Stimulated activated memory B cell treated with anti-CD40 and anti-IgM and Interleukin-4, amounts not matched to agents 10 μg/mL and 1 μg/mL and 100 μg/mL, for 72 hours (primary cell): Measurements from ENCODE around the gene COL18A1.
A peak's percentile ranks its signal among the peaks of the same experiment; 100 is the strongest.

Experiments used
- ATAC-seq: fragments of 150-1000 bp; cut with Tn5 transposase; 2 replicates; pipeline ENCODE4 v1.10.0; 2021
- H3K27ac Mint-ChIP-seq: one replicate; pipeline ENCODE4 v1.8.0; 2022; ENCODE audit warnings: mild to moderate bottlenecking, mixed read lengths
- H3K27me3 Mint-ChIP-seq: one replicate; pipeline ENCODE4 v1.8.0; 2022; ENCODE audit warnings: mixed read lengths
- H3K36me3 Mint-ChIP-seq: one replicate; pipeline ENCODE4 v1.8.0; 2022; ENCODE audit warnings: mixed read lengths
- H3K4me1 Mint-ChIP-seq: one replicate; pipeline ENCODE4 v1.8.0; 2022; ENCODE audit warnings: mixed read lengths
- H3K4me3 Mint-ChIP-seq: one replicate; pipeline ENCODE4 v1.8.0; 2022; ENCODE audit warnings: mild to moderate bottlenecking, moderate library complexity, mixed read lengths
- H3K9me3 Mint-ChIP-seq: one replicate; pipeline ENCODE4 v1.8.0; 2022; ENCODE audit warnings: mixed read lengths

Gene COL18A1

GRCh38 chr21:45419162-45419561 lies 14.2 kb downstream of the COL18A1 start:
- H3K36me3 Mint-ChIP-seq = no peaks in the 10 kb centered on the region
- no peak overlapping the region for H3K4me3 Mint-ChIP-seq
- peaks cover 37% of the 10 kb centered on the region for H3K27me3 Mint-ChIP-seq
- no peaks in the 10 kb centered on the region for H3K4me1 Mint-ChIP-seq
- no peaks in the 10 kb centered on the region for H3K9me3 Mint-ChIP-seq
- H3K27ac Mint-ChIP-seq = no peak overlapping the region
- no peak for ATAC-seq

- Mint-ChIP-seq H3K4me1 (no peaks in the 10 kb centered on the region), H3K4me3 (no peak overlapping the region), H3K27ac (no peak overlapping the region), H3K9me3 (no peaks in the 10 kb centered on the region), H3K27me3 (peaks cover 25% of the 10 kb centered on the region), H3K36me3 (no peaks in the 10 kb centered on the region)
- no peak for ATAC-seq
Measured at GRCh38 chr21:45420061-45421041, 15.4 kb downstream of the COL18A1 start.

- Mint-ChIP-seq H3K4me1 (no peaks in the 10 kb centered on the region), H3K9me3 (no peaks in the 10 kb centered on the region), H3K36me3 (no peaks in the 10 kb centered on the region), H3K27me3 (peaks cover 23% of the 10 kb centered on the region), H3K4me3 (no peak overlapping the region), H3K27ac (no peak overlapping the region)
- ATAC-seq = no peak
Measured at GRCh38 chr21:45421071-45421845, 16.3 kb downstream of the COL18A1 start.

- Mint-ChIP-seq H3K4me3 (no peak overlapping the region), H3K27ac (no peak overlapping the region), H3K27me3 (peaks cover 14% of the 10 kb centered on the region), H3K36me3 (no peaks in the 10 kb centered on the region), H3K4me1 (no peaks in the 10 kb centered on the region), H3K9me3 (no peaks in the 10 kb centered on the region)
- no peak for ATAC-seq
Measured at GRCh38 chr21:45421846-45422775, 17.1 kb downstream of the COL18A1 start.

- no peak for ATAC-seq
Measured at GRCh38 chr21:45423201-45423955, 18.4 kb downstream of the COL18A1 start.

GRCh38 chr21:45423968-45424853 lies 19.2 kb downstream of the COL18A1 start:
- H3K27me3 Mint-ChIP-seq = peaks cover 17% of the 10 kb centered on the region
- H3K4me3 Mint-ChIP-seq = no peak overlapping the region
- no peaks in the 10 kb centered on the region for H3K4me1 Mint-ChIP-seq
- no peaks in the 10 kb centered on the region for H3K9me3 Mint-ChIP-seq
- ATAC-seq = peak; percentile 22
- H3K27ac Mint-ChIP-seq = no peak overlapping the region
- no peaks in the 10 kb centered on the region for H3K36me3 Mint-ChIP-seq

More at GRCh38 chr21:45423201-45423955, 18.4 kb downstream of the COL18A1 start:
- Mint-ChIP-seq H3K4me1 (no peaks in the 10 kb centered on the region), H3K27ac (no peak overlapping the region), H3K36me3 (no peaks in the 10 kb centered on the region), H3K9me3 (no peaks in the 10 kb centered on the region), H3K27me3 (peaks cover 19% of the 10 kb centered on the region), H3K4me3 (no peak overlapping the region)

- no peaks in the 10 kb centered on the region for H3K36me3 Mint-ChIP-seq
- ATAC-seq = no peak
- no peaks in the 10 kb centered on the region for H3K9me3 Mint-ChIP-seq
- no peak overlapping the region for H3K27ac Mint-ChIP-seq
- no peak overlapping the region for H3K4me3 Mint-ChIP-seq
- H3K27me3 Mint-ChIP-seq = peaks cover 25% of the 10 kb centered on the region
- H3K4me1 Mint-ChIP-seq = no peaks in the 10 kb centered on the region
Measured at GRCh38 chr21:45424854-45425795, 20.2 kb downstream of the COL18A1 start.

GRCh38 chr21:45427331-45428271 lies 22.6 kb downstream of the COL18A1 start:
- Mint-ChIP-seq H3K36me3 (no peaks in the 10 kb centered on the region), H3K4me1 (no peaks in the 10 kb centered on the region), H3K27me3 (peaks cover 38% of the 10 kb centered on the region), H3K27ac (no peak overlapping the region), H3K9me3 (no peaks in the 10 kb centered on the region), H3K4me3 (no peak overlapping the region)
- no peak for ATAC-seq

- Mint-ChIP-seq H3K9me3 (no peaks in the 10 kb centered on the region), H3K4me3 (no peak overlapping the region), H3K27ac (no peak overlapping the region), H3K36me3 (no peaks in the 10 kb centered on the region), H3K4me1 (no peaks in the 10 kb centered on the region), H3K27me3 (peaks cover 38% of the 10 kb centered on the region)
- ATAC-seq = no peak
Measured at GRCh38 chr21:45428534-45428933, 23.6 kb downstream of the COL18A1 start.

- ATAC-seq = no peak
- peaks cover 44% of the 10 kb centered on the region for H3K27me3 Mint-ChIP-seq
- no peaks in the 10 kb centered on the region for H3K36me3 Mint-ChIP-seq
- no peaks in the 10 kb centered on the region for H3K9me3 Mint-ChIP-seq
- no peaks in the 10 kb centered on the region for H3K4me1 Mint-ChIP-seq
- H3K4me3 Mint-ChIP-seq = no peak overlapping the region
- H3K27ac Mint-ChIP-seq = no peak overlapping the region
Measured at GRCh38 chr21:45429221-45430175, 24.5 kb downstream of the COL18A1 start.
